Nephron progenitor cell (in vitro differentiated cells): ENCODE measurements around the gene CRHBP.
A peak's percentile ranks its signal among the peaks of the same experiment; 100 is the strongest.

Experiments used
- DNase-seq: peaks from one replicate; pipeline ENCODE4 v3.0.0; 2021
- H3K27ac Mint-ChIP-seq: 2 replicates; pipeline ENCODE4 v1.8.0; 2021; ENCODE audit warnings: mild to moderate bottlenecking, moderate library complexity, mixed read lengths
- H3K27me3 Mint-ChIP-seq: 2 replicates; pipeline ENCODE4 v1.8.0; 2021; ENCODE audit warnings: mild to moderate bottlenecking, low read depth, mixed read lengths; ENCODE audit not compliant: poor library complexity
- H3K36me3 Mint-ChIP-seq: 2 replicates; pipeline ENCODE4 v1.8.0; 2021; ENCODE audit warnings: low read depth, mixed read lengths
- H3K4me1 Mint-ChIP-seq: 2 replicates; pipeline ENCODE4 v1.8.0; 2021; ENCODE audit warnings: mixed read lengths
- H3K4me3 Mint-ChIP-seq: 2 replicates; pipeline ENCODE4 v1.8.0; 2021; ENCODE audit warnings: mild to moderate bottlenecking, moderate library complexity, mixed read lengths
- H3K9me3 Mint-ChIP-seq: 2 replicates; pipeline ENCODE4 v1.8.0; 2021; ENCODE audit warnings: mild to moderate bottlenecking, moderate library complexity, mixed read lengths
- TF ChIP-seq, protein P1 (sequence below): fragments of 200-600 bp; sonication (generic); IDR thresholded peaks from 2 replicates; pipeline ENCODE4 v1.5.0; 2021; ENCODE audit warnings: antibody characterized with exemption

The CRHBP gene

DNA sequence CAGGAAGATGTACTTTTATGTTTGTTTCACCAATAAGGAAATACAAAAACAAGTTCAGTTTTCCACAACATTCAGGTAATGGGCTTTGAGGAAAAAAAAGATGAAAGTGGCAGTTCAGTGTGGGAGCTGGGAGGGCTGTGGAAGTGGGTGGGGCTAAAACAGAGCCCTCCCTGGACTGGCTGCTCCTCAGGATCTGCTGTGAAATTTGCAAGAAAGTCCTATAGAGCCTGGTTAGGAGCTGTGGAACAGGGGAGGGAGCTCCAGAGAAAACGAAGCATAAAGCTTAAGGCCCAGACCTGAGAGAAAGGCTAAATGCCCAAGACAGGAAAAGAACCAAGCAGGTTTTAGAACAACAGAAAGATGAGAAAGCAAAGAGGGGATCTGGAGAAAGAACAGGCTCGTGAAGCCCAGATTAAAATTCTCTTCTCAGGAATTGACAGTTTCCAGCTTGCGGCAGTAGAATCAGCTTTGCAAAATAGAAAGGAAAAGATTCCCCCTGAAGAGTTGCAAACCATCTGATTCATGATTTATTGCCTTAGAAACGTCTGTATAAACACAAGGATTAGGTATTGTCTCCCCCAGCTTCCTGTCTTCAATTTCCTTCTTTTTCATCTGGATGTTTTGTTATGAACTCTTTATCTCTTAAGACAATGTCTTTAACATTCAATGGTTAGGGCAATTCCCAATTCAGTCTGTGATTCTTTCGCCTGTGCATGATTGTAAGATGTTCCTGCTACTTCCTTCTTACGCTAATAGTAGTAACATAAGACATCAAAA lies 26.3 kb upstream of the CRHBP start:
- H3K27ac Mint-ChIP-seq: peak overlapping the region; percentile 71
- TF ChIP-seq, protein P1, sequence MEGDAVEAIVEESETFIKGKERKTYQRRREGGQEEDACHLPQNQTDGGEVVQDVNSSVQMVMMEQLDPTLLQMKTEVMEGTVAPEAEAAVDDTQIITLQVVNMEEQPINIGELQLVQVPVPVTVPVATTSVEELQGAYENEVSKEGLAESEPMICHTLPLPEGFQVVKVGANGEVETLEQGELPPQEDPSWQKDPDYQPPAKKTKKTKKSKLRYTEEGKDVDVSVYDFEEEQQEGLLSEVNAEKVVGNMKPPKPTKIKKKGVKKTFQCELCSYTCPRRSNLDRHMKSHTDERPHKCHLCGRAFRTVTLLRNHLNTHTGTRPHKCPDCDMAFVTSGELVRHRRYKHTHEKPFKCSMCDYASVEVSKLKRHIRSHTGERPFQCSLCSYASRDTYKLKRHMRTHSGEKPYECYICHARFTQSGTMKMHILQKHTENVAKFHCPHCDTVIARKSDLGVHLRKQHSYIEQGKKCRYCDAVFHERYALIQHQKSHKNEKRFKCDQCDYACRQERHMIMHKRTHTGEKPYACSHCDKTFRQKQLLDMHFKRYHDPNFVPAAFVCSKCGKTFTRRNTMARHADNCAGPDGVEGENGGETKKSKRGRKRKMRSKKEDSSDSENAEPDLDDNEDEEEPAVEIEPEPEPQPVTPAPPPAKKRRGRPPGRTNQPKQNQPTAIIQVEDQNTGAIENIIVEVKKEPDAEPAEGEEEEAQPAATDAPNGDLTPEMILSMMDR: no peak
- peaks cover 7% of the 10 kb centered on the region for H3K27me3 Mint-ChIP-seq
- H3K4me1 Mint-ChIP-seq: peaks cover 20% of the 10 kb centered on the region
- no peak overlapping the region for H3K4me3 Mint-ChIP-seq
- H3K36me3 Mint-ChIP-seq: no peaks in the 10 kb centered on the region
- no peaks in the 10 kb centered on the region for H3K9me3 Mint-ChIP-seq
- DNase-seq: peak; percentile 12

DNA sequence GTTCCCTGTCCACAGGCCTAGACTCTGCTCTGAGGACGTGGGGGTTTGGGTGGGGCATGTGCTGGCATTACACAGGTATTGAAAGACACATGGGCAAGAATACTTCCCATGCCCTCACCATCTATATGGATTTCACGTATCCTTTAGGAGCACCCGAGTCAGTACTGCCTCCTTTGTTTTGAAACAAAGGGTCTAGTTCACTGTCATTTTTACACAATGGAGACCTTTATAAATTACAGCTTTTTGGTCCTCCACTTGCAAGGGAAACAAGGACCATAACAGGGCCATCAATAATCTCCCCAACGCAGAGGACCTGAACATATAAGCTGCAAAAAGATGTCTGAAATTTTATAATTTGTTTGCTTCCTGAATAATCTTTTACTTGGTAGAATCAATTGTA lies 24.9 kb upstream of the CRHBP start:
- Mint-ChIP-seq H3K27me3 (peaks cover 10% of the 10 kb centered on the region), H3K9me3 (no peaks in the 10 kb centered on the region), H3K4me1 (peaks cover 20% of the 10 kb centered on the region), H3K4me3 (no peak overlapping the region), H3K27ac (no peak overlapping the region), H3K36me3 (no peaks in the 10 kb centered on the region)
- no peak for DNase-seq
- TF ChIP-seq, protein P1: no peak

DNA sequence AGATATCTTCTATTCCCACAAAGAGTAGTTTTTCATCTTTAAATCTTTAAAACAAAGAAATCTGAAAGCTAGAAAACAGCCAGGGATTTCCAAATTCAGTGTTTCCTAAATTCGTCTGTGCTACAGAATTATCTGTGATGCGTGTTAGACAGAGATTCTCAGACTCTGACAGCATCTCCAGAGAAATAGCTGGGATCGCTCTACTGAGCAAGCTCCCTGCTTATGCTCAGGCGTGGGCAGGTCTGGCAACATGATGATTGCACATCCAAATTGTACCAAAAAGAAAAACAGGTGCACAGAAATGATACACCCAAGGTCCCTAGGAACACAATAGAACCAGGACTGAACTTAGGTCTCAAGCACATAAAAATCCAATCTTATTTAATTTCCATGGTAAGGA lies 22.8 kb upstream of the CRHBP start:
- Mint-ChIP-seq H3K36me3 (no peaks in the 10 kb centered on the region), H3K27ac (no peak overlapping the region), H3K27me3 (peaks cover 14% of the 10 kb centered on the region), H3K4me1 (peaks cover 20% of the 10 kb centered on the region), H3K4me3 (no peak overlapping the region), H3K9me3 (no peaks in the 10 kb centered on the region)
- TF ChIP-seq, protein P1: no peak
- no peak for DNase-seq

DNA sequence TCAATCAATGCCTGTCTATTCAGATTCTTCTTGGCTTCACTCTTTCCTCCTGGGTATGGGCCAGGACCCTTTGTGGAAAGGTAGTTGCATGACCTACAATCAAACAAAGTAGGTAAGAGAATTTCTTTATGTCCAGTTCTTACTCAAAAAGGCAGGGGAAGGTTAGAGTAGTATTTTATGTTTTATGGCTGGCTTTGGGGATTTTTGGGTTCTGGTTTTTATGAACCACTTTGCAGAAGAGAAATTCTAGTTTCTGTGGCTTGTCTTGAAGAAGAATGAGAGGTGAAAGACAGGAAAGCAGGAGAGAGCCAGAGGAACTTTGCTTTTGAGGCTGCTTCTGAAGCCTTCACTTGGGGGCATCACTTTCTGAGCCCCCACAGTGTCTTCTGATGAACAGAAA lies 14.7 kb upstream of the CRHBP start:
- TF ChIP-seq, protein P1: no peak
- H3K27ac Mint-ChIP-seq: no peak overlapping the region
- H3K4me1 Mint-ChIP-seq: peaks cover 13% of the 10 kb centered on the region
- peaks cover 12% of the 10 kb centered on the region for H3K27me3 Mint-ChIP-seq
- no peak for DNase-seq
- H3K36me3 Mint-ChIP-seq: peaks cover 6% of the 10 kb centered on the region
- peaks cover 2% of the 10 kb centered on the region for H3K9me3 Mint-ChIP-seq
- H3K4me3 Mint-ChIP-seq: no peak overlapping the region

DNA sequence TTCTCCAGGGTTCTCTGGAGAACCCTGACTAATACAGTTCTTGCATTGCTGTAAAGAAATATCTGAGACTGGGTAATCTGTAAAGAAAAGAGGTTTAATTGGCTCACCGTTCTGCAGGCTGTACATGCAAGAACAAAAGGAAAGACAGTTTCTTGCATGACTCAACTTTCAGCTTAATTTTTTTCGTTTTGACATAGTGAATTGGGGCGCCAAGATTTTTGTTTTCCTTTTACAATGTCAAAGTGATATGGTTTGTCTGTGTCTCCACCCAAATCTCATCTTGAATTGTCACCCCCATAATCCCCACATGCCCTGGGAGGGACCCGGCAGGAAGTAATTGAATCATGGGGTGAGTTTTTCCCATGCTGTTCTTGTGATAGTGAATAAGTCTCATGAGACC lies 11.8 kb upstream of the CRHBP start:
- Mint-ChIP-seq H3K36me3 (peaks cover 6% of the 10 kb centered on the region), H3K27ac (no peak overlapping the region), H3K4me3 (no peak overlapping the region)

More for the DNA sequence above, 11.8 kb upstream of the CRHBP start:
- peaks cover 32% of the 10 kb centered on the region for H3K4me1 Mint-ChIP-seq
- no peaks in the 10 kb centered on the region for H3K9me3 Mint-ChIP-seq
- peaks cover 10% of the 10 kb centered on the region for H3K27me3 Mint-ChIP-seq
- TF ChIP-seq, protein P1: no peak
- no peak for DNase-seq
